HL-60 (cell line): ENCODE measurements around the gene MAD1L1.

Experiments
- DNase-seq, 2 experiments: peaks; one replicate each; pipeline ENCODE4 v3.0.0-alpha.2; 2010 to 2020; ENCODE audit warnings: low read depth in 1 of 2, low spot score in 1 of 2
- H3K27ac ChIP-seq: fragments of 250-450 bp; sonication (Bioruptor Pico); replicated peaks from 2 replicates; pipeline ENCODE4 v1.5.1; 2020; ENCODE audit warnings: mild to moderate bottlenecking, moderate library complexity
- H3K27me3 ChIP-seq: fragments of 250-450 bp; sonication (Bioruptor Pico); 2 replicates; pipeline ENCODE4 v1.5.1; 2021; ENCODE audit warnings: mild to moderate bottlenecking, moderate library complexity; ENCODE audit not compliant: insufficient read depth, poor library complexity, severe bottlenecking
- H3K4me3 ChIP-seq: replicated peaks from 2 replicates; pipeline ENCODE4 v1.5.1; 2011; ENCODE audit warnings: mild to moderate bottlenecking, control low read depth, low read length; ENCODE audit not compliant: insufficient read depth
- CTCF ChIP-seq: IDR thresholded peaks from one replicate; pipeline ENCODE4 v1.5.1; 2011; ENCODE audit warnings: low read length, control low read depth, inconsistent platforms; ENCODE audit not compliant: insufficient read depth
- GABPA ChIP-seq: IDR thresholded peaks from 2 replicates; pipeline ENCODE4 v1.6.1; 2012; ENCODE audit warnings: low read depth
- POLR2AphosphoS5 ChIP-seq: IDR thresholded peaks from 2 replicates; pipeline ENCODE4 v1.6.1; 2012; ENCODE audit warnings: low read depth
- SPI1 ChIP-seq: IDR thresholded peaks from 2 replicates; pipeline ENCODE4 v1.6.1; 2012; ENCODE audit warnings: low read depth, mild to moderate bottlenecking, borderline replicate concordance
- TF ChIP-seq, protein P1 (sequence below): IDR thresholded peaks from 2 replicates; pipeline ENCODE4 v1.6.1; 2012; ENCODE audit warnings: low read depth; ENCODE audit not compliant: insufficient replicate concordance

Gene MAD1L1

GRCh38 chr7:2079332-2080059, 153.2 kb downstream of the MAD1L1 start:
- peak overlapping the region; percentile 78 for H3K27ac ChIP-seq
- TF ChIP-seq, protein P1, sequence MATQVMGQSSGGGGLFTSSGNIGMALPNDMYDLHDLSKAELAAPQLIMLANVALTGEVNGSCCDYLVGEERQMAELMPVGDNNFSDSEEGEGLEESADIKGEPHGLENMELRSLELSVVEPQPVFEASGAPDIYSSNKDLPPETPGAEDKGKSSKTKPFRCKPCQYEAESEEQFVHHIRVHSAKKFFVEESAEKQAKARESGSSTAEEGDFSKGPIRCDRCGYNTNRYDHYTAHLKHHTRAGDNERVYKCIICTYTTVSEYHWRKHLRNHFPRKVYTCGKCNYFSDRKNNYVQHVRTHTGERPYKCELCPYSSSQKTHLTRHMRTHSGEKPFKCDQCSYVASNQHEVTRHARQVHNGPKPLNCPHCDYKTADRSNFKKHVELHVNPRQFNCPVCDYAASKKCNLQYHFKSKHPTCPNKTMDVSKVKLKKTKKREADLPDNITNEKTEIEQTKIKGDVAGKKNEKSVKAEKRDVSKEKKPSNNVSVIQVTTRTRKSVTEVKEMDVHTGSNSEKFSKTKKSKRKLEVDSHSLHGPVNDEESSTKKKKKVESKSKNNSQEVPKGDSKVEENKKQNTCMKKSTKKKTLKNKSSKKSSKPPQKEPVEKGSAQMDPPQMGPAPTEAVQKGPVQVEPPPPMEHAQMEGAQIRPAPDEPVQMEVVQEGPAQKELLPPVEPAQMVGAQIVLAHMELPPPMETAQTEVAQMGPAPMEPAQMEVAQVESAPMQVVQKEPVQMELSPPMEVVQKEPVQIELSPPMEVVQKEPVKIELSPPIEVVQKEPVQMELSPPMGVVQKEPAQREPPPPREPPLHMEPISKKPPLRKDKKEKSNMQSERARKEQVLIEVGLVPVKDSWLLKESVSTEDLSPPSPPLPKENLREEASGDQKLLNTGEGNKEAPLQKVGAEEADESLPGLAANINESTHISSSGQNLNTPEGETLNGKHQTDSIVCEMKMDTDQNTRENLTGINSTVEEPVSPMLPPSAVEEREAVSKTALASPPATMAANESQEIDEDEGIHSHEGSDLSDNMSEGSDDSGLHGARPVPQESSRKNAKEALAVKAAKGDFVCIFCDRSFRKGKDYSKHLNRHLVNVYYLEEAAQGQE, result no peak
- TF ChIP-seq SPI1, result peak; percentile 88
- DNase-seq, result peak; percentile 65 to 92
- H3K4me3 ChIP-seq, result peak overlapping the region; percentile 24
- no peaks in the 10 kb centered on the region for H3K27me3 ChIP-seq

- Histone ChIP-seq H3K4me3 (no peak overlapping the region), H3K27ac (peak overlapping the region; percentile 78), H3K27me3 (no peaks in the 10 kb centered on the region)
- no peak for TF ChIP-seq GABPA
- no peak for TF ChIP-seq POLR2AphosphoS5
- DNase-seq, result no peak
Measured at GRCh38 chr7:2078899-2079298, 153.8 kb downstream of the MAD1L1 start.

- H3K4me3 ChIP-seq, result no peak overlapping the region
- no peaks in the 10 kb centered on the region for H3K27me3 ChIP-seq
- DNase-seq, result peak; percentile 95 to 100
- no peak for TF ChIP-seq GABPA
- peak; percentile 96 for TF ChIP-seq POLR2AphosphoS5
- peak overlapping the region; percentile 80 for H3K27ac ChIP-seq
Measured at GRCh38 chr7:2076649-2077064, 156.1 kb downstream of the MAD1L1 start.

DNA sequence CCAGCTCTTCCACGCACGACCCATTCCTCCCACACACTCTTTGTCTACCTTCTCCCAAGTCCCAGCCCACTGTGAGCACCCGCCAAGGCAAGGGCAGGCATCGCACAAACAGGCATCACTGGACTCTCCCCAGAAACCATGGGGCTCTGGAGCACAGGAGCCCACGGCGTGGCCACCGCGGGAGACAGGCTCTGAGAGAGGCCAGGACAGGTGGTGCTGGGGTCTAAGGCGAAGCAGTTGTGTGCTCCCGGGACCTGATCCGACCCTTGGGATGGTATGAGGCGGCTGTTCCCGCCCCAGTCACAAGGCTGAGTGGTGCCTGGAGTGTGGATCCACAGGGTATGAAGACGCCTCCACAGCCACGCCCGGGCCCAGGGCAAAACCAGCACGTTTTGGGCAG, 156.9 kb downstream of the MAD1L1 start:
- H3K27ac ChIP-seq, result peak overlapping the region; percentile 80
- H3K4me3 ChIP-seq, result no peak overlapping the region
- H3K27me3 ChIP-seq, result no peaks in the 10 kb centered on the region
- no peak for DNase-seq
- TF ChIP-seq, protein P1, result no peak
- no peak for TF ChIP-seq GABPA
- TF ChIP-seq SPI1, result no peak
- no peak for TF ChIP-seq POLR2AphosphoS5
- no peak for TF ChIP-seq CTCF

- H3K4me3 ChIP-seq, result no peak overlapping the region
- peak; percentile 81 for TF ChIP-seq POLR2AphosphoS5
- TF ChIP-seq, protein P1, result no peak
- DNase-seq, result peak in 1 of 2 experiments; percentile 75
- peak overlapping the region; percentile 63 for H3K27ac ChIP-seq
- H3K27me3 ChIP-seq, result no peaks in the 10 kb centered on the region
Measured at GRCh38 chr7:2074691-2075090, 158.1 kb downstream of the MAD1L1 start.
